Transverse colon (tissue), 4 donors: ENCODE results near the gene WFS1. TPM values are rescaled to one million over a fixed set of nuclear protein-coding genes. Genes with fewer than 3 reads are reported as not detected.

Source experiments
- DNase-seq: peaks from one replicate; pipeline ENCODE4 v3.0.0-alpha.2; 2019
- H3K27ac ChIP-seq, 4 donors: fragments of 200-600 bp; sonication (generic); 2 replicates each; pipeline ENCODE4 v1.5.1; 2016 to 2018; ENCODE audit warnings: inconsistent platforms in 4 of 4
- H3K27me3 ChIP-seq: fragments of 200-600 bp; sonication (generic); 2 replicates; pipeline ENCODE4 v1.5.1; 2017; ENCODE audit warnings: inconsistent platforms
- H3K36me3 ChIP-seq, 4 donors: fragments of 200-600 bp; sonication (generic); 2 replicates each; pipeline ENCODE4 v1.5.1; 2017 to 2019; ENCODE audit warnings: inconsistent platforms in 4 of 4
- H3K4me1 ChIP-seq, 4 donors: fragments of 200-600 bp; sonication (generic); 2 replicates each; pipeline ENCODE4 v1.5.1; 2017 to 2020; ENCODE audit warnings: inconsistent platforms in 4 of 4
- H3K4me3 ChIP-seq, 4 donors: fragments of 200-600 bp; sonication (generic); 1 replicate in 1 of 4; 2 replicates in 3 of 4; pipeline versions ENCODE4 v1.5.1 to v1.6.1; 2017 to 2019; ENCODE audit warnings: inconsistent platforms in 4 of 4
- H3K9me3 ChIP-seq, 2 donors: fragments of 200-600 bp; sonication (generic); 2 replicates each; pipeline ENCODE4 v1.5.1; 2017 to 2019; ENCODE audit warnings: inconsistent platforms in 2 of 2
- EP300 ChIP-seq: sonication (generic); formaldehyde crosslinking; IDR thresholded peaks from one replicate; pipeline ENCODE4 v1.6.1; 2017; ENCODE audit warnings: antibody characterized with exemption, low read depth
- POLR2A ChIP-seq: fragments of 450-650 bp; IDR thresholded peaks from one replicate; pipeline ENCODE4 v1.6.1; 2016; ENCODE audit warnings: antibody characterized with exemption, mild to moderate bottlenecking, moderate library complexity
- POLR2AphosphoS5 ChIP-seq, 3 donors: sonication (generic); formaldehyde crosslinking; IDR thresholded peaks; one replicate each; pipeline ENCODE4 v1.6.1; 2016; ENCODE audit warnings: antibody characterized with exemption in 3 of 3
- WGBS, 2 donors: methylation state at CpG; one replicate each; pipeline ENCODE4 v1.1.5; 2018; ENCODE audit warnings: low coverage in 1 of 2; 5-methylcytosine and 5-hydroxymethylcytosine counted together
- in situ Hi-C, 4 donors: fragments of 200-750 bp; cut with MboI; loops; one replicate each; pipeline versions ENCODE4 v1.15.0 to v1.15.1; 2017; ENCODE audit warnings: low sequenced_read_pairs in 3 of 4, low pct_ligation_motif_present in 1 of 4, low pct_unique_long_range_greater_than_20kb in 1 of 4
- intact Hi-C: fragments of 100-400 bp; cut with DNase I; formaldehyde crosslinking; loops from one replicate; pipeline ENCODE4 v1.15.1; 2023; ENCODE audit warnings: low total_unique reads
- total RNA-seq, 4 donors: library from RNA; depleted of rRNA; stranded (reverse); fragments of >200 nt; gene quantifications; one replicate each; pipeline ENCODE4 v1.1.0, GENCODE V29; 2016
- TF ChIP-seq, protein P1 (sequence below), 5 experiments: fragments of 200-600 bp in 3 of 5; fragments of 450-650 bp in 2 of 5; sonication (generic) in 3 of 5; IDR thresholded peaks; 1 replicate in 2 of 5; 2 replicates in 3 of 5; pipeline ENCODE4 v1.5.1; 2016 to 2017; ENCODE audit warnings: antibody characterized with exemption in 5 of 5, inconsistent platforms in 3 of 5, mild to moderate bottlenecking in 2 of 5, moderate library complexity in 1 of 5

Gene WFS1
- total RNA-seq, 4 donors from 2014 or later: 11.5 to 23.5 (median 20.8) TPM

DNA sequence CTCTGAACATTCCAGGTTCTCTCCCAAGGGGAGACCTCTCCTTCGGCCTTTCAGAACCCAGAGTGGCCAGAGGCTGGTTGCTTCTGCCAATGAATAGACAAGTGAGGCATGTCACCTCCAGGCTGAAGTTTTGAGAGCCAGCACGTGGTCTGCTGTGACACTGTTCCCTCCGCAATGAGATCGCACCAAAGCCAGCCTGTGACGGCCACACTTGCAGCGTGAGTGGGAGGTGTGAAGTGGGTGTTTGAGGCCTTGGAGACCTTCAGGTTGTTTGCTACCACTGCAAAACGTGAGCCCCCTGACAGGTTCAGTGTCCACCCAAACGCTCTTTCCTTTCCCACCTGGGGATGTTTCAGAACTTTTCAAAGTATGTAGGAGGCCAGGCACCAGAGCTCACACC is 81.0 kb downstream of the WFS1 start:
- H3K4me3 ChIP-seq: no peak overlapping the region
- WGBS, 2 donors: 78% methylated on average over 8 of the region's 8 CpGs; no CpG with 5 or more reads in 1 of the 2 donors
- H3K27ac ChIP-seq: no peak overlapping the region
- intact Hi-C loops: no loop called here
- peaks cover 13% of the 10 kb centered on the region for H3K27me3 ChIP-seq
- H3K4me1 ChIP-seq: no peaks in the 10 kb centered on the region
- TF ChIP-seq, protein P1, sequence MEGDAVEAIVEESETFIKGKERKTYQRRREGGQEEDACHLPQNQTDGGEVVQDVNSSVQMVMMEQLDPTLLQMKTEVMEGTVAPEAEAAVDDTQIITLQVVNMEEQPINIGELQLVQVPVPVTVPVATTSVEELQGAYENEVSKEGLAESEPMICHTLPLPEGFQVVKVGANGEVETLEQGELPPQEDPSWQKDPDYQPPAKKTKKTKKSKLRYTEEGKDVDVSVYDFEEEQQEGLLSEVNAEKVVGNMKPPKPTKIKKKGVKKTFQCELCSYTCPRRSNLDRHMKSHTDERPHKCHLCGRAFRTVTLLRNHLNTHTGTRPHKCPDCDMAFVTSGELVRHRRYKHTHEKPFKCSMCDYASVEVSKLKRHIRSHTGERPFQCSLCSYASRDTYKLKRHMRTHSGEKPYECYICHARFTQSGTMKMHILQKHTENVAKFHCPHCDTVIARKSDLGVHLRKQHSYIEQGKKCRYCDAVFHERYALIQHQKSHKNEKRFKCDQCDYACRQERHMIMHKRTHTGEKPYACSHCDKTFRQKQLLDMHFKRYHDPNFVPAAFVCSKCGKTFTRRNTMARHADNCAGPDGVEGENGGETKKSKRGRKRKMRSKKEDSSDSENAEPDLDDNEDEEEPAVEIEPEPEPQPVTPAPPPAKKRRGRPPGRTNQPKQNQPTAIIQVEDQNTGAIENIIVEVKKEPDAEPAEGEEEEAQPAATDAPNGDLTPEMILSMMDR (IDR thresholded peaks at IDR 0.05): no peak
- no peak for TF ChIP-seq POLR2A
- H3K9me3 ChIP-seq: no peaks in the 10 kb centered on the region
- in situ Hi-C loops: no loop called here
- H3K36me3 ChIP-seq: no peaks in the 10 kb centered on the region
- no peak for DNase-seq

DNA sequence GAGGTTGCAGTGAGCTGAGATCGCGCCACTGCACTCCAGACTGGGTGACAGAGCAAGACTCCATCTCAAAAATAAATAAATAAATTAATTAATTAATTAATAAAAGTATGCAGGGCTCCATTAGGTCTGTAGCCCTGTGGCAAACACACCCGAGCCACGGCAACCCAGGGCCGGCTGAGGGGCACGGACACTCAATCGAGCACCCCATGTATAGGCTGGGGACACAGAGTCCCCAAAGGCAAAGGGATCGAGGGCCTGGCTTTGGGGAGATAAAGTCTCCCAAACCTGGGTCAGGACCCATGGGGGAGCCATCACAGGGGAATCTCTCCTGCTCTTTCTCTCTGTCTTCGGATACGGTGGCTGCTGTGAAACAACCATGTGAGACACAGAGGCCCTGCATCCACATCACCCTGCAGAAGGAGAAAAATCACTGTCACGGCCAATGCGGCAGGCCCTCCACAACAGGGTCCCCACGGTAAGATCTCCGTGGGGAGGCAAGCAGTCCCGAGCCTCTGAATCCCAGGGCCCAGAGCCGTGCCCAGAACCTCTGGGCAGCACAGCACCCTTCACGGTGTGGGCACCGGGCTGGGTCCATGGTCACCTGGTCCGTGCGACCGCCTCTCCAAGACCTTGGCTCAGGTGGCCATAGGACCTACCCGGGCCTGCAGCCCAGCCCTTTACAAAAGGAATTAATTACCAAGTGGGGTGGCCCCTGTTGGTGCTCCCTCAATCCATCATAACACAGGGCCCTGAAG is 81.8 kb downstream of the WFS1 start:
- in situ Hi-C loops (no loop called here), intact Hi-C loops (no loop called here)
- Histone ChIP-seq H3K4me1 (no peaks in the 10 kb centered on the region), H3K27me3 (peaks cover 13% of the 10 kb centered on the region), H3K4me3 (no peak overlapping the region), H3K27ac (no peak overlapping the region), H3K36me3 (no peaks in the 10 kb centered on the region), H3K9me3 (no peaks in the 10 kb centered on the region)
- WGBS, 2 donors: 88 to 100% methylated on average over 2 to 18 of the region's 22 CpGs
- DNase-seq: no peak
- TF ChIP-seq POLR2A (no peak), POLR2AphosphoS5 (IDR thresholded peaks at IDR 0.05) (no peak), EP300 (no peak)
- TF ChIP-seq, protein P1 (IDR thresholded peaks at IDR 0.05): no peak

DNA sequence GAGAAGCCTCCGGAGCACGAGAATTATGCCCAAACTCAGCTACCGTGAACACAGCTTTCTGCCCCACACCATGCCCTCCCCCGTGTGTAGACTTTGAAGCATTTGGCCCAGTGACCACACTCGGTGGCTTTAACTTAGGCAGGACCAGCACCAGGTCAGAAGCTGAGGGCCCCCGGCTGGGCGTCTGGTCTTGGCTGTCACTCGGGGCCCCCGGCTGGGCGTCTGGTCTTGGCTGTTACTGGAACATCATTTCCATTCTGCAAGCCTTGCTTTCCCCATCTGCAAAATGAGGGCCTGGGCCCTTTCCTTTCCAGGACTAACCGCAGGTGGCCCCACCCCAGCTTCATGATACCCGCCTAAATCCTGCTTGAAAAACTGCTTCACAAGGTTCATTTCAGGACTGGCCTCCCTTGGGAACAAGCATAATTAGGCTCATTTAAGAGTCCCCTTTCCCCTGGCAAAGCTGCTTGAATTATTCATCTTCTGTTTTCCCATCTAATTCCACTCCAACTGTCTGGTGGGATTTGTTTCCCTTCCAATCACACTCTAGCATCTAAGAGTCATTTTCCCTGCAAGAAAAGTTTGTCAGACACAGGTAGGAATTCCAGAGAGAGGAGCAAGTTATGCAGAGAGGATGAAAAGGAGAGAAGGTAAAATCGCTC is 82.5 kb downstream of the WFS1 start:
- intact Hi-C loops: no loop called here
- peaks cover 13% of the 10 kb centered on the region for H3K27me3 ChIP-seq
- no peaks in the 10 kb centered on the region for H3K9me3 ChIP-seq
- no peak for DNase-seq
- no peaks in the 10 kb centered on the region for H3K4me1 ChIP-seq
- no peak overlapping the region for H3K4me3 ChIP-seq
- TF ChIP-seq POLR2A (no peak), POLR2AphosphoS5 (IDR thresholded peaks at IDR 0.05) (no peak)
- WGBS, 2 donors: 67 to 72% methylated on average over 2 to 13 of the region's 13 CpGs
- no peak overlapping the region for H3K27ac ChIP-seq
- in situ Hi-C loops: no loop called here
- no peaks in the 10 kb centered on the region for H3K36me3 ChIP-seq

Other genes with a start within 250 kb of the WFS1 start
- 1 to 10 TPM in 2 of 4 donors, not detected in 2; 1.2 to 1.7 TPM for gene JAKMIP1, start 69.3 kb upstream of the WFS1 start, total RNA-seq
- gene PPP2R2C, start 202.8 kb downstream of the WFS1 start, total RNA-seq: 1 to 10 TPM in 2 of 4 donors, under 1 TPM in 2; 0.27 to 8.8 (median 1.7) TPM